OCI-LY3 (cell line): ENCODE results near the gene CDC42SE1.

ENCODE experiments used
- H2AFZ ChIP-seq: fragments of 200-600, 300-600 bp; shearing (Covaris generic); 2 replicates; pipeline ENCODE4 v1.6.0; 2014; ENCODE audit warnings: antibody characterized with exemption, low read depth, low read length
- H3K27ac ChIP-seq: fragments of 200-600, 300-600 bp; sonication (generic); 2 replicates; pipeline ENCODE4 v1.5.1; 2014; ENCODE audit warnings: mild to moderate bottlenecking, low read length, moderate library complexity, mixed read lengths
- H3K27me3 ChIP-seq: fragments of 200-600, 300-600 bp; sonication (generic); 2 replicates; pipeline ENCODE4 v1.6.1; 2014; ENCODE audit warnings: low read depth, low read length, mixed read lengths
- H3K36me3 ChIP-seq: fragments of 200-600, 300-600 bp; sonication (generic); replicated peaks from 2 replicates; pipeline ENCODE3; 2014; ENCODE audit warnings: low read depth, low read length, mixed read lengths
- H3K4me1 ChIP-seq: fragments of 300-600, 200-600 bp; sonication (generic); 2 replicates; pipeline ENCODE4 v1.6.1; 2014; ENCODE audit warnings: low read length, mixed read lengths
- H3K4me2 ChIP-seq: fragments of 200-600, 300-600 bp; sonication (generic); 2 replicates; pipeline ENCODE4 v1.6.1; 2014; ENCODE audit warnings: low read length, mixed read lengths
- H3K4me3 ChIP-seq: fragments of 300-600, 200-600 bp; sonication (generic); 2 replicates; pipeline ENCODE4 v1.5.1; 2014; ENCODE audit warnings: antibody characterized with exemption, mild to moderate bottlenecking, low read length, moderate library complexity
- H3K79me2 ChIP-seq: fragments of 300-600, 200-600 bp; shearing (Covaris generic); 2 replicates; pipeline ENCODE4 v1.6.1; 2014; ENCODE audit warnings: mild to moderate bottlenecking, low read length, mixed read lengths
- H3K9ac ChIP-seq: fragments of 300-600, 200-600 bp; shearing (Covaris generic); 2 replicates; pipeline ENCODE4 v1.6.0; 2014; ENCODE audit warnings: mild to moderate bottlenecking, low read length, moderate library complexity
- H3K9me3 ChIP-seq: fragments of 200-600, 300-600 bp; shearing (Covaris generic); 2 replicates; pipeline ENCODE4 v1.6.1; 2014; ENCODE audit warnings: low read length, mixed read lengths; ENCODE audit not compliant: insufficient read depth
- H4K20me1 ChIP-seq: fragments of 200-600, 300-600 bp; sonication (generic); 2 replicates; pipeline ENCODE4 v1.6.1; 2016; ENCODE audit warnings: low read length, mixed read lengths; ENCODE audit not compliant: insufficient read depth
- EZH2phosphoT487 ChIP-seq: fragments of 200-600 bp; shearing (Covaris generic); IDR thresholded peaks from 2 replicates; pipeline ENCODE4 v1.6.1; 2018; ENCODE audit warnings: antibody characterized with exemption, mixed run types, low read depth
- TF ChIP-seq, protein P1 (sequence below): fragments of 200-600, 300-600 bp; sonication (generic); IDR thresholded peaks from 2 replicates; pipeline ENCODE4 v1.5.1; 2014; ENCODE audit warnings: antibody characterized with exemption, low read length, low read depth

Gene CDC42SE1

GRCh38 chr1:151065089-151065645, 5.7 kb upstream of the CDC42SE1 start:
- Histone ChIP-seq H3K36me3 (no peaks in the 10 kb centered on the region), H4K20me1 (no peaks in the 10 kb centered on the region), H3K4me3 (no peak overlapping the region), H3K27ac (no peak overlapping the region), H3K4me2 (no peak overlapping the region), H3K9ac (no peak overlapping the region), H3K9me3 (no peaks in the 10 kb centered on the region), H3K4me1 (peaks cover 13% of the 10 kb centered on the region), H3K79me2 (0 out of 2 replicates have a peak, but pooled peaks cover 5% of the 10 kb centered on the region), H2AFZ (no peak overlapping the region), H3K27me3 (no peaks in the 10 kb centered on the region)
- TF ChIP-seq, protein P1, sequence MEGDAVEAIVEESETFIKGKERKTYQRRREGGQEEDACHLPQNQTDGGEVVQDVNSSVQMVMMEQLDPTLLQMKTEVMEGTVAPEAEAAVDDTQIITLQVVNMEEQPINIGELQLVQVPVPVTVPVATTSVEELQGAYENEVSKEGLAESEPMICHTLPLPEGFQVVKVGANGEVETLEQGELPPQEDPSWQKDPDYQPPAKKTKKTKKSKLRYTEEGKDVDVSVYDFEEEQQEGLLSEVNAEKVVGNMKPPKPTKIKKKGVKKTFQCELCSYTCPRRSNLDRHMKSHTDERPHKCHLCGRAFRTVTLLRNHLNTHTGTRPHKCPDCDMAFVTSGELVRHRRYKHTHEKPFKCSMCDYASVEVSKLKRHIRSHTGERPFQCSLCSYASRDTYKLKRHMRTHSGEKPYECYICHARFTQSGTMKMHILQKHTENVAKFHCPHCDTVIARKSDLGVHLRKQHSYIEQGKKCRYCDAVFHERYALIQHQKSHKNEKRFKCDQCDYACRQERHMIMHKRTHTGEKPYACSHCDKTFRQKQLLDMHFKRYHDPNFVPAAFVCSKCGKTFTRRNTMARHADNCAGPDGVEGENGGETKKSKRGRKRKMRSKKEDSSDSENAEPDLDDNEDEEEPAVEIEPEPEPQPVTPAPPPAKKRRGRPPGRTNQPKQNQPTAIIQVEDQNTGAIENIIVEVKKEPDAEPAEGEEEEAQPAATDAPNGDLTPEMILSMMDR, result no peak
- TF ChIP-seq EZH2phosphoT487, result no peak

DNA sequence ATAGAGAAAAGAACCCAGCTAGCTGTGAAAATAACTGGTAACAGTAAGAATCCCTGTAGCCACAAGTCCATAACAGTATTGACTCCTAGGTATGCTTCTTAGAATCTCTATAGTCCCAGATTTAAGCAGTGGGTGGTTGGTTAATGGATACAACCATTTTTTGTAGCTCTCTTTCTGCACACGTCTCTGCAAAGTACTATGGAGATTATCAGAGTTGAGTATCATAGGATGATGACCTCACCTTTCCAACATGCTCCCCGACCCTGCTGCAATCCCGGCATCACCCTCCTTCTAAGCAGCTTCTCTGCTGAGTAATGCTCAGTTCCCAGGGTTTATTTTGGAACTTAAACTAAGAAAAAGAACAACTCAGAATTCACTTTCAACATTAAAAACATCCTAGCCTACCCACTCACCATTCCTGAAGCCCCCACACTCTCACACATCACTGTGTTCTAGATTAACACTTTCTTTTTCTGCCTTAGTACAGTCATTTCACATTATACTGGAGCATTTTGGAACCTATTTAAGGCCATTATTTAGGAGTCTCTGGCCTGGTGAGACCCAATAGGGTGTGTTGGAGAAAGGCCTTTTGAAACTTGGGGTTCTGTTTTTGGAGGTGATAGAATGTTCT, 3.4 kb upstream of the CDC42SE1 start:
- Histone ChIP-seq H4K20me1 (peaks cover 3% of the 10 kb centered on the region; the same call in 1 of the 2 replicates), H2AFZ (no peak overlapping the region), H3K9me3 (no peaks in the 10 kb centered on the region), H3K4me3 (no peak overlapping the region), H3K9ac (no peak overlapping the region), H3K4me2 (no peak overlapping the region), H3K79me2 (peaks cover 22% of the 10 kb centered on the region), H3K27me3 (no peaks in the 10 kb centered on the region), H3K27ac (no peak overlapping the region), H3K4me1 (peaks cover 12% of the 10 kb centered on the region), H3K36me3 (peaks cover 2% of the 10 kb centered on the region)
- TF ChIP-seq, protein P1, result no peak
- TF ChIP-seq EZH2phosphoT487, result no peak

GRCh38 chr1:151061704-151062103, 2.3 kb upstream of the CDC42SE1 start:
- Histone ChIP-seq H3K79me2 (peaks cover 34% of the 10 kb centered on the region), H3K9me3 (no peaks in the 10 kb centered on the region), H3K27me3 (no peaks in the 10 kb centered on the region), H2AFZ (no peak overlapping the region), H3K4me3 (no peak overlapping the region), H3K4me2 (no peak overlapping the region), H3K4me1 (peaks cover 19% of the 10 kb centered on the region), H3K9ac (no peak overlapping the region), H4K20me1 (peaks cover 12% of the 10 kb centered on the region), H3K36me3 (peaks cover 9% of the 10 kb centered on the region), H3K27ac (no peak overlapping the region)
- no peak for TF ChIP-seq EZH2phosphoT487
- TF ChIP-seq, protein P1, result no peak

GRCh38 chr1:151060657-151061421, 1.4 kb upstream of the CDC42SE1 start:
- peaks cover 17% of the 10 kb centered on the region for H3K36me3 ChIP-seq
- H2AFZ ChIP-seq, result peak overlapping the region; percentile 92
- no peak for TF ChIP-seq EZH2phosphoT487
- TF ChIP-seq, protein P1, result no peak
- peaks cover 20% of the 10 kb centered on the region for H4K20me1 ChIP-seq
- H3K4me3 ChIP-seq, result peak overlapping the region; percentile 89
- H3K27ac ChIP-seq, result no peak overlapping the region
- H3K4me1 ChIP-seq, result peaks cover 26% of the 10 kb centered on the region
- peak overlapping the region; percentile 95 for H3K9ac ChIP-seq
- H3K79me2 ChIP-seq, result peaks cover 42% of the 10 kb centered on the region
- H3K27me3 ChIP-seq, result no peaks in the 10 kb centered on the region
- H3K9me3 ChIP-seq, result no peaks in the 10 kb centered on the region
- H3K4me2 ChIP-seq, result peak overlapping the region; percentile 96
